Stimulated activated CD8-positive, alpha-beta memory T cell treated with anti-CD3 and anti-CD28 coated beads, Interleukin-2, amount 100 ng/mL, for 48 hours (primary cell): ENCODE measurements around the gene HTD2.

Experiments used
- DNase-seq, 2 donors: peaks; one replicate each; pipeline ENCODE4 v3.0.0-alpha.2; 2020; ENCODE audit warnings: low read depth in 2 of 2

HTD2 gene

GRCh38 chr3:58292866-58293265 is 13.5 kb upstream of the HTD2 start:
- DNase-seq = no peak

- DNase-seq = no peak
Measured at GRCh38 chr3:58293516-58293915, 12.8 kb upstream of the HTD2 start.

GRCh38 chr3:58296269-58296668 is 10.1 kb upstream of the HTD2 start:
- DNase-seq = no peak

- DNase-seq = no peak
Measured at GRCh38 chr3:58296843-58297242, 9.5 kb upstream of the HTD2 start.

GRCh38 chr3:58298190-58298589 is 8.1 kb upstream of the HTD2 start:
- DNase-seq = no peak

- no peak for DNase-seq
Measured at GRCh38 chr3:58299075-58299474, 7.2 kb upstream of the HTD2 start.

- DNase-seq = no peak
Measured at GRCh38 chr3:58299839-58300516, 6.3 kb upstream of the HTD2 start.

- no peak for DNase-seq
Measured at GRCh38 chr3:58307639-58308215, 1.4 kb downstream of the HTD2 start.

- DNase-seq = no peak
Measured at GRCh38 chr3:58308728-58309127, 2.4 kb downstream of the HTD2 start.

GRCh38 chr3:58317811-58318210 is 11.5 kb downstream of the HTD2 start:
- DNase-seq = no peak

- no peak for DNase-seq
Measured at GRCh38 chr3:58321791-58322190, 15.5 kb downstream of the HTD2 start.

GRCh38 chr3:58322793-58323192 is 16.5 kb downstream of the HTD2 start:
- DNase-seq = no peak

- no peak for DNase-seq
Measured at GRCh38 chr3:58323529-58324390, 17.4 kb downstream of the HTD2 start.

GRCh38 chr3:58324391-58325390 is 18.4 kb downstream of the HTD2 start:
- no peak for DNase-seq

- DNase-seq = no peak
Measured at GRCh38 chr3:58325525-58325992, 19.2 kb downstream of the HTD2 start.

- DNase-seq = no peak
Measured at GRCh38 chr3:58326267-58326900, 20.1 kb downstream of the HTD2 start.

GRCh38 chr3:58329150-58329921 is 23.0 kb downstream of the HTD2 start:
- no peak for DNase-seq

- DNase-seq = no peak
Measured at GRCh38 chr3:58329922-58330413, 23.6 kb downstream of the HTD2 start.

GRCh38 chr3:58331593-58332152 is 25.4 kb downstream of the HTD2 start:
- no peak for DNase-seq
